ENCODE results near the gene IQSEC2.

Gene IQSEC2

GRCh38 chrX:53268173-53268572 lies 13.2 kb downstream of the IQSEC2 start:
- TF ChIP-seq TEAD4 (IDR thresholded peaks at IDR 0.05) (no peak), RAD21 (IDR thresholded peaks at IDR 0.05; ENCODE audit: low read depth) (no peak), TAF1 (IDR thresholded peaks at IDR 0.05; ENCODE audit: low read depth) (no peak), USF1 (IDR thresholded peaks at IDR 0.05) (no peak)

- TF ChIP-seq CEBPB (IDR thresholded peaks at IDR 0.05) (no peak), MAX (IDR thresholded peaks at IDR 0.05) (no peak), TAF1 (IDR thresholded peaks at IDR 0.05; ENCODE audit: low read depth) (no peak), CREB1 (IDR thresholded peaks at IDR 0.05; ENCODE audit: low read depth) (no peak), ZBTB7A (IDR thresholded peaks at IDR 0.05; ENCODE audit: low read depth) (no peak), TCF12 (IDR thresholded peaks at IDR 0.05; ENCODE audit: low read depth) (no peak), FOXM1 (IDR thresholded peaks at IDR 0.05; ENCODE audit: borderline replicate concordance, low read depth) (no peak), NFIC (IDR thresholded peaks at IDR 0.05) (no peak), EP300 (IDR thresholded peaks at IDR 0.05; ENCODE audit: borderline replicate concordance) (no peak), EGR1 (IDR thresholded peaks at IDR 0.05) (no peak), YY1 (IDR thresholded peaks at IDR 0.05; ENCODE audit: low read depth) (no peak), USF1 (IDR thresholded peaks at IDR 0.05) (no peak), REST (IDR thresholded peaks at IDR 0.05; ENCODE audit: low read depth) (no peak)
Observed at GRCh38 chrX:53266914-53267313, 14.5 kb downstream of the IQSEC2 start.

- TF ChIP-seq ZBTB7A (IDR thresholded peaks at IDR 0.05; ENCODE audit: low read depth) (no peak), MAX (IDR thresholded peaks at IDR 0.05) (no peak), EGR1 (IDR thresholded peaks at IDR 0.05) (no peak), USF1 (IDR thresholded peaks at IDR 0.05) (no peak), NFIC (IDR thresholded peaks at IDR 0.05) (no peak), REST (IDR thresholded peaks at IDR 0.05; ENCODE audit: low read depth) (no peak)
Observed at GRCh38 chrX:53265771-53266574, 15.4 kb downstream of the IQSEC2 start.

- no peak for TF ChIP-seq TEAD4 (IDR thresholded peaks at IDR 0.05)
- TF ChIP-seq TCF12 (IDR thresholded peaks at IDR 0.05; ENCODE audit: low read depth), result no peak
- no peak for TF ChIP-seq MAX (IDR thresholded peaks at IDR 0.05)
- TF ChIP-seq FOXM1 (IDR thresholded peaks at IDR 0.05; ENCODE audit: borderline replicate concordance, low read depth), result no peak
- TF ChIP-seq RAD21 (IDR thresholded peaks at IDR 0.05; ENCODE audit: low read depth), result no peak
Observed at GRCh38 chrX:53263597-53264094, 17.7 kb downstream of the IQSEC2 start.

GRCh38 chrX:53262918-53263394 lies 18.4 kb downstream of the IQSEC2 start:
- TF ChIP-seq REST (IDR thresholded peaks at IDR 0.05; ENCODE audit: low read depth) (no peak), FOXM1 (IDR thresholded peaks at IDR 0.05; ENCODE audit: borderline replicate concordance, low read depth) (no peak), TEAD4 (IDR thresholded peaks at IDR 0.05) (no peak), RAD21 (IDR thresholded peaks at IDR 0.05; ENCODE audit: low read depth) (no peak), MAX (IDR thresholded peaks at IDR 0.05) (no peak), EGR1 (IDR thresholded peaks at IDR 0.05) (no peak), TCF12 (IDR thresholded peaks at IDR 0.05; ENCODE audit: low read depth) (no peak), USF1 (IDR thresholded peaks at IDR 0.05) (no peak), ZBTB7A (IDR thresholded peaks at IDR 0.05; ENCODE audit: low read depth) (no peak), TAF1 (IDR thresholded peaks at IDR 0.05; ENCODE audit: low read depth) (no peak), CREB1 (IDR thresholded peaks at IDR 0.05; ENCODE audit: low read depth) (no peak)
